GM23338 (cell line): ENCODE measurements around the gene KLRG1.

ENCODE experiments used
- CREB1 ChIP-seq: fragments of 250-450 bp; sonication (Bioruptor Pico); IDR thresholded peaks from 2 replicates; pipeline ENCODE4 v1.5.0; 2020; ENCODE audit warnings: low read depth, mild to moderate bottlenecking, moderate library complexity
- CTCF ChIP-seq, 2 experiments: fragments of 200-600 bp in 1 of 2; sonication (generic) in 1 of 2; conservative IDR thresholded peaks; 2 replicates each; pipeline versions ENCODE4 v1.5.1 to v1.6.1; 2016 to 2017; ENCODE audit warnings: antibody characterized with exemption in 2 of 2, low read depth in 2 of 2, mild to moderate bottlenecking in 2 of 2, moderate library complexity in 1 of 2
- ETS1 ChIP-seq: IDR thresholded peaks from 2 replicates; pipeline ENCODE4 v1.6.1; 2016; ENCODE audit warnings: antibody characterized with exemption
- EZH2 ChIP-seq: fragments of 200-600 bp; sonication (generic); IDR thresholded peaks from one replicate; pipeline ENCODE4 v1.8.0; 2017; ENCODE audit warnings: antibody characterized with exemption, mild to moderate bottlenecking, low read depth; ENCODE audit not compliant: unreplicated experiment
- EZH2phosphoT487 ChIP-seq: fragments of 200-600 bp; sonication (generic); IDR thresholded peaks from one replicate; pipeline ENCODE4 v1.8.1; 2018; ENCODE audit warnings: antibody characterized with exemption; ENCODE audit not compliant: unreplicated experiment
- JUNB ChIP-seq: IDR thresholded peaks from one replicate; pipeline ENCODE4 v1.6.1; 2016; ENCODE audit warnings: antibody characterized with exemption; ENCODE audit not compliant: unreplicated experiment
- POLR2AphosphoS5 ChIP-seq: IDR thresholded peaks from 2 replicates; pipeline ENCODE4 v1.6.1; 2016; ENCODE audit warnings: antibody characterized with exemption, low read depth
- REST ChIP-seq: IDR thresholded peaks from one replicate; pipeline ENCODE4 v1.6.1; 2018; ENCODE audit warnings: antibody characterized with exemption; ENCODE audit not compliant: unreplicated experiment
- STAT1 ChIP-seq: IDR thresholded peaks from one replicate; pipeline ENCODE4 v1.6.1; 2016; ENCODE audit warnings: antibody characterized with exemption; ENCODE audit not compliant: unreplicated experiment
- ZNF114 ChIP-seq: fragments of 250-450 bp; sonication (Bioruptor Pico); IDR thresholded peaks from 2 replicates; pipeline ENCODE4 v1.5.0; 2020; ENCODE audit warnings: mild to moderate bottlenecking, moderate library complexity
- ZNF331 ChIP-seq: fragments of 250-450 bp; sonication (Bioruptor Pico); IDR thresholded peaks from 2 replicates; pipeline ENCODE4 v1.5.0; 2020; ENCODE audit warnings: low read depth, mild to moderate bottlenecking, moderate library complexity
- ZNF462 ChIP-seq: fragments of 250-450 bp; sonication (Bioruptor Pico); IDR thresholded peaks from 2 replicates; pipeline ENCODE4 v1.5.0; 2020; ENCODE audit warnings: mild to moderate bottlenecking, moderate library complexity

- TF ChIP-seq REST (no peak), CTCF (conservative IDR thresholded peaks at IDR 0.05; ENCODE audit: low read depth in 2 of 2) (no peak), JUNB (no peak), POLR2AphosphoS5 (no peak), CREB1 (CRISPR knock-in tag) (no peak), EZH2 (no peak), ETS1 (no peak), ZNF462 (no peak), ZNF114 (CRISPR knock-in tag) (no peak), EZH2phosphoT487 (no peak), STAT1 (no peak), ZNF331 (CRISPR knock-in tag) (no peak)
Measured at GRCh38 chr12:9030776-9031175, 41.4 kb downstream of the KLRG1 start.
